Trophoblast cell (in vitro differentiated cells and primary cell): ENCODE results near the gene PRG2.

ENCODE experiments used
- DNase-seq, 2 donors: peaks; one replicate each; pipeline ENCODE4 v3.0.0-alpha.2; 2016
- H2AFZ ChIP-seq: 2 replicates; pipeline ENCODE4 v1.6.1; 2013; ENCODE audit warnings: low read length, moderate library complexity, mild to moderate bottlenecking; ENCODE audit not compliant: insufficient read depth, poor library complexity
- H2AK5ac ChIP-seq: 2 replicates; pipeline ENCODE4 v1.6.1; 2013; ENCODE audit warnings: mild to moderate bottlenecking, low read length
- H2BK120ac ChIP-seq: 2 replicates; pipeline ENCODE4 v1.6.1; 2013; ENCODE audit warnings: low read length, mild to moderate bottlenecking, moderate library complexity; ENCODE audit not compliant: insufficient read depth, poor library complexity
- H2BK12ac ChIP-seq: 2 replicates; pipeline ENCODE4 v1.6.1; 2013; ENCODE audit warnings: mild to moderate bottlenecking, low read length, moderate library complexity
- H2BK5ac ChIP-seq: 2 replicates; pipeline ENCODE4 v1.6.1; 2013; ENCODE audit warnings: low read length, low read depth, moderate library complexity, mild to moderate bottlenecking; ENCODE audit not compliant: poor library complexity
- H3K14ac ChIP-seq: 2 replicates; pipeline ENCODE4 v1.6.1; 2013; ENCODE audit warnings: mild to moderate bottlenecking, low read length
- H3K18ac ChIP-seq: 2 replicates; pipeline ENCODE4 v1.6.1; 2013; ENCODE audit warnings: mild to moderate bottlenecking, low read length
- H3K23ac ChIP-seq: 2 replicates; pipeline ENCODE4 v1.6.1; 2013; ENCODE audit warnings: low read length
- H3K27ac ChIP-seq: 2 replicates; pipeline ENCODE4 v1.5.1; 2013; ENCODE audit warnings: low read depth, mild to moderate bottlenecking, inconsistent platforms, low read length, moderate library complexity
- H3K27me3 ChIP-seq: 2 replicates; pipeline ENCODE4 v1.6.1; 2013; ENCODE audit warnings: inconsistent platforms, mild to moderate bottlenecking, low read length, moderate library complexity; ENCODE audit not compliant: insufficient read depth
- H3K36me3 ChIP-seq, 2 experiments: 1 replicate in 1 of 2; 2 replicates in 1 of 2; pipeline ENCODE4 v1.6.1; 2013; ENCODE audit warnings: low read length in 2 of 2, mild to moderate bottlenecking in 2 of 2, moderate library complexity in 1 of 2; ENCODE audit not compliant: insufficient read depth in 2 of 2, control insufficient read depth in 1 of 2
- H3K4ac ChIP-seq: 2 replicates; pipeline ENCODE4 v1.6.1; 2013; ENCODE audit warnings: low read depth, mild to moderate bottlenecking, low read length, moderate library complexity
- H3K4me1 ChIP-seq, 2 experiments: 1 replicate in 1 of 2; 2 replicates in 1 of 2; pipeline ENCODE4 v1.6.1; 2013; ENCODE audit warnings: low read length in 2 of 2, mild to moderate bottlenecking in 2 of 2, moderate library complexity in 1 of 2; ENCODE audit not compliant: insufficient read depth in 2 of 2, control insufficient read depth in 1 of 2
- H3K4me2 ChIP-seq: 2 replicates; pipeline ENCODE4 v1.6.1; 2013; ENCODE audit warnings: inconsistent platforms, mild to moderate bottlenecking, low read length, moderate library complexity
- H3K4me3 ChIP-seq: 2 replicates; pipeline ENCODE4 v1.5.1; 2013; ENCODE audit warnings: mild to moderate bottlenecking, low read depth, low read length, inconsistent platforms
- H3K79me1 ChIP-seq: one replicate; pipeline ENCODE4 v1.6.1; 2013; ENCODE audit warnings: low read length
- H3K79me2 ChIP-seq: 2 replicates; pipeline ENCODE4 v1.6.1; 2013; ENCODE audit warnings: low read length, mild to moderate bottlenecking; ENCODE audit not compliant: control insufficient read depth, insufficient read depth, poor library complexity
- H3K9ac ChIP-seq: 2 replicates; pipeline ENCODE4 v1.6.1; 2013; ENCODE audit warnings: mild to moderate bottlenecking, low read length
- H3K9me3 ChIP-seq: 2 replicates; pipeline ENCODE4 v1.6.1; 2013; ENCODE audit warnings: low read depth, mild to moderate bottlenecking, control low read depth, inconsistent platforms, low read length; ENCODE audit not compliant: insufficient read depth
- H4K12ac ChIP-seq: 2 replicates; pipeline ENCODE4 v1.6.1; 2013; ENCODE audit warnings: low read depth, mild to moderate bottlenecking, low read length, moderate library complexity
- H4K8ac ChIP-seq: 2 replicates; pipeline ENCODE4 v1.6.1; 2013; ENCODE audit warnings: low read depth, mild to moderate bottlenecking, low read length, moderate library complexity
- H4K91ac ChIP-seq: one replicate; pipeline ENCODE4 v1.6.1; 2013; ENCODE audit warnings: low read depth, mild to moderate bottlenecking, low read length, moderate library complexity
- WGBS: extraction: QIAGEN DNeasy Blood & Tissue Kit; methylation state at CpG from one replicate; pipeline ENCODE4 v1.1.7; 2013; ENCODE audit warnings: missing lambda C conversion rate; ENCODE audit not compliant: insufficient read length, insufficient coverage; ENCODE audit errors: extremely low coverage; 5-methylcytosine and 5-hydroxymethylcytosine counted together

PRG2 gene

DNA sequence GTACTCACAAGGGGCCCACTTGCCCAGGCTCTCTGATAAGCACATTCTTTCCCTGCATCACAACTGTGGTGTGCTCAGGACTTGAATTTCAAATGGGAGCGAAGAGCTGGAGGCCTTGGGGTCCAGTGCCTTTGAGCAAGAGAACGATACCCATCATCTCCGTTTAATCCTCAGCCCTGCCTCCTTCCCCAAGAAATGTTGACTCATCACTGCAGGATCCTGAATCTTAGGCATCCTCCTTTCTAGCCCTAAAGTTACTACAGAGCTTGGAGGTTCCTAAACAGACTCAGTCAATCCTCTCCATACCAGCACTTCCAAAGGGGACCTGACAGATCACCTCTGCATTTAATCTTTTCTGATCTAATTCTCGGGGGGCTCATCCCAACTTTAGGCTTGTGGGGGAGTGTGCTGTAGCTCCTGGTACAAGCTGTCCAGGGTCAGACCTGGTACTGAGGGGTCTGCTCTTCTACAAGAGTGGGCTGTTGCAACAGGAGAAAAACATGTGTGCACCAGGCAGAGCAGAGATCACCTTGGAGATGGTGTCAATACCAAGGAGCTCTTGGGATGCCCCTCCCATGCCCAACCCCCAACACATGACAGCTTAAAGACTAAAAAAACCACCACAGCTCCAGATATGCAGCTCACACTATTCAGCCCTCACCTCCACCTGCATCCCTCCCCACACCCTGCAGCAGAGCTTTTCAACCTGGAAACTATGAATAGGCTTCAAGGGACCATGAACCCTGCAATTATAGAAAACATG, 3.9 kb upstream of the PRG2 start:
- Histone ChIP-seq H3K18ac (no peak overlapping the region), H2AK5ac (no peak overlapping the region), H3K36me3 (no peaks in the 10 kb centered on the region), H4K12ac (no peak overlapping the region), H3K14ac (no peak overlapping the region), H2BK12ac (no peak overlapping the region), H3K27ac (no peak overlapping the region), H3K4me1 (no peaks in the 10 kb centered on the region), H3K4me3 (no peak overlapping the region), H3K79me1 (no peaks in the 10 kb centered on the region), H2BK5ac (no peak overlapping the region), H3K9me3 (peaks cover 2% of the 10 kb centered on the region), H3K4me2 (no peak overlapping the region), H2BK120ac (no peak overlapping the region), H3K4ac (no peak overlapping the region), H3K27me3 (no peaks in the 10 kb centered on the region), H3K23ac (no peak overlapping the region), H4K8ac (no peak overlapping the region), H2AFZ (no peak overlapping the region), H3K79me2 (no peaks in the 10 kb centered on the region), H3K9ac (no peak overlapping the region), H4K91ac (no peak overlapping the region)
- peak in 1 of 2 donors; percentile 18 for DNase-seq
- no CpG with 5 or more reads among the region's 4 CpGs for WGBS

DNA sequence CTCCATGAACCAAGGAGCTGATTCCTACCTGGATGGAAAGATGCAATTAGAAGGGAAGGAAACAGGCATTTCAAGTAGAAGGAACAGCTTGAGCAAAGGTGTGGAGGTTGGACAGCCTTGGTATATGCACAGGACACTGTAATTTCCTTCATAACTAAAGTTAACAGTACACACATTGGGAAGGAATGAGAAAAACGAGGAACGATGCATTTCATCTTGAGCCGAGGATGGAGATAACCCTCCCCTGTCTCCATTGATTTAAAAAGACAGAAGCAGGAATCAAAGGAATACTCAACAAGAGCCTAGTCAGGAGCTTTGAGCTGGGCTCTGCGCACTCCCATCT, 2.3 kb upstream of the PRG2 start:
- no peak overlapping the region for H3K27ac ChIP-seq
- H4K12ac ChIP-seq, result no peak overlapping the region
- no peak overlapping the region for H2BK120ac ChIP-seq
- H3K9ac ChIP-seq, result no peak overlapping the region
- no peak overlapping the region for H3K4me2 ChIP-seq
- no peak overlapping the region for H3K18ac ChIP-seq
- no peak overlapping the region for H2AK5ac ChIP-seq
- H3K79me1 ChIP-seq, result no peaks in the 10 kb centered on the region
- DNase-seq, result peak; percentile 58 to 85
- no peaks in the 10 kb centered on the region for H3K27me3 ChIP-seq
- H2BK5ac ChIP-seq, result no peak overlapping the region
- no peak overlapping the region for H2AFZ ChIP-seq
- H3K79me2 ChIP-seq, result no peaks in the 10 kb centered on the region
- H2BK12ac ChIP-seq, result no peak overlapping the region
- no peak overlapping the region for H3K23ac ChIP-seq
- H3K4me1 ChIP-seq, result no peaks in the 10 kb centered on the region
- H3K4ac ChIP-seq, result no peak overlapping the region
- no peak overlapping the region for H4K91ac ChIP-seq
- WGBS, result no CpG with 5 or more reads among the region's 4 CpGs
- H4K8ac ChIP-seq, result no peak overlapping the region
- no peaks in the 10 kb centered on the region for H3K9me3 ChIP-seq
- H3K36me3 ChIP-seq, result no peaks in the 10 kb centered on the region
- no peak overlapping the region for H3K4me3 ChIP-seq
- no peak overlapping the region for H3K14ac ChIP-seq

DNA sequence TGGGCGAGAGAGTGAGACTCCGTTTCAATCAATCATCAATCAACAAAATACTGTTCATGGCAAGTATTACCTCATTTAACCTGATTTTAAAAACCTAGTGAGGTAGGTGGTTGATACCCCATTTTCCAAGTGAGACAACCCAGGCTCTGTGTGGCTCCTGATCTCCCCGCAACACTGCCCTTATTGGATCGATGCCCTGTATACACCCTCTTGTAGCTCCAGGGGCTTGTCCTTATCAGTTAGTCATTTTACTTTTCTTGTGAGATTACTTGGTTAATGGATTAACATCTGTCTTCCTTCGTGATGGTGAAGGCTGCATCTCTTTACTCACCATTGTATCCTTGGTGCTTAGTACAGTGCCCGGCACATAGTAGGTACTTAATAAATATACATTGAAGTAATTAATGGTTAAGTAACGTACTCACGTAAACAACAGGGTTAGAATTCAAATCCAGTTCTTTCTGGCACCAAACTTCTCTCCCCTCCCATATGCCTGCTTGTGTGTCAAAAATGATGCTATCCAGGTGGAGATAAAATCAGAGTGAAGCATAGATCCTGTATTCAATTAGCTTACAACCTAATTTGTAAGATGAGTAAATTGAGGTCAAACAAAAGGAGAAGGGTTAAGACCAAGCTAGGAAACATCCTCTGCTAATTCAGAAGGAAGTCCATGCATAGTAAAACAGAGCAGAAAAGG, 1.8 kb upstream of the PRG2 start:
- no peaks in the 10 kb centered on the region for H3K4me1 ChIP-seq
- WGBS, result no CpG with 5 or more reads among the region's 8 CpGs
- no peak overlapping the region for H4K12ac ChIP-seq
- H2BK5ac ChIP-seq, result no peak overlapping the region
- no peak overlapping the region for H3K4ac ChIP-seq
- H3K14ac ChIP-seq, result no peak overlapping the region
- no peak overlapping the region for H3K18ac ChIP-seq
- H3K23ac ChIP-seq, result no peak overlapping the region
- H4K91ac ChIP-seq, result no peak overlapping the region
- H2AK5ac ChIP-seq, result no peak overlapping the region
- no peak overlapping the region for H2AFZ ChIP-seq
- H4K8ac ChIP-seq, result no peak overlapping the region
- H3K36me3 ChIP-seq, result no peaks in the 10 kb centered on the region
- H3K4me3 ChIP-seq, result no peak overlapping the region
- no peaks in the 10 kb centered on the region for H3K79me1 ChIP-seq
- no peak overlapping the region for H2BK12ac ChIP-seq
- H3K27ac ChIP-seq, result no peak overlapping the region
- peak in 1 of 2 donors; percentile 46 for DNase-seq
- H3K79me2 ChIP-seq, result no peaks in the 10 kb centered on the region
- H3K9me3 ChIP-seq, result no peaks in the 10 kb centered on the region
- no peaks in the 10 kb centered on the region for H3K27me3 ChIP-seq
- no peak overlapping the region for H3K4me2 ChIP-seq
- H2BK120ac ChIP-seq, result no peak overlapping the region
- no peak overlapping the region for H3K9ac ChIP-seq

DNA sequence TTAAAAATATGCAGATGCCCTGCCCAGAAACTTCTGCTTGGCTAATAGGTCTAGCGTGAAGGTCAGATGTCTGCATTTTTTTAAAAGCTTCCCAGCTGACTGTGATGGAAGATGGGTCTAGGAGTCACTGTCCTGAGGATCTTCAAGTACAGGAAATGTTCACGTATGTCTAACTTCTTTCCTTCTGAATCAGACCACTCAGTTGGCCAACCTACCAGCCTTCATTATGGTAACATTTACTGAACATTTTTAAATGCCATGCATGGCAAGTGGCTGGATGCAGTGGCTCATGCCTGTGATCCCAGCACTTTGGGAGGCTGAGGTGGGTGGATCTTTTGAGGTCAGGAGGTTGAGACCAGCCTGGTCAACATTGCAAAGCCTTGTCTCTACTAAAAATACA, 1.1 kb upstream of the PRG2 start:
- H2BK5ac ChIP-seq, result no peak overlapping the region
- no peaks in the 10 kb centered on the region for H3K4me1 ChIP-seq
- no peak overlapping the region for H2AFZ ChIP-seq
- H3K9me3 ChIP-seq, result no peaks in the 10 kb centered on the region
- no peaks in the 10 kb centered on the region for H3K79me2 ChIP-seq
- no peak overlapping the region for H3K4me3 ChIP-seq
- no peak overlapping the region for H3K27ac ChIP-seq
- H3K14ac ChIP-seq, result no peak overlapping the region
- H3K27me3 ChIP-seq, result no peaks in the 10 kb centered on the region
- no CpG with 5 or more reads among the region's 2 CpGs for WGBS
- no peak overlapping the region for H3K23ac ChIP-seq
- no peak overlapping the region for H4K8ac ChIP-seq
- H2BK12ac ChIP-seq, result no peak overlapping the region
- no peak overlapping the region for H3K18ac ChIP-seq
- no peaks in the 10 kb centered on the region for H3K79me1 ChIP-seq
- peak; percentile 90 to 92 for DNase-seq
- H3K9ac ChIP-seq, result no peak overlapping the region
- no peak overlapping the region for H3K4me2 ChIP-seq
- no peak overlapping the region for H2BK120ac ChIP-seq
- no peak overlapping the region for H4K12ac ChIP-seq
- H4K91ac ChIP-seq, result no peak overlapping the region
- no peak overlapping the region for H2AK5ac ChIP-seq
- H3K36me3 ChIP-seq, result no peaks in the 10 kb centered on the region
- H3K4ac ChIP-seq, result no peak overlapping the region
